ENCODE data around the gene MRPS30.

GRCh38 chr5:44808435-44809214 is at the start of gene MRPS30:
- TF ChIP-seq CTCF (IDR thresholded peaks at IDR 0.05), result peak; percentile 76
- TF ChIP-seq POLR2AphosphoS5 (IDR thresholded peaks at IDR 0.05; ENCODE audit: low read depth, low read length), result peak; percentile 71; the same call in 1 of the 2 replicates
